Measurements from ENCODE around the gene NAPA. TPM values are rescaled to one million over a fixed set of nuclear protein-coding genes. Genes with fewer than 3 reads are reported as not detected.

The NAPA gene
- total RNA-seq, 1 experiment from 2014 or later = 95.9 TPM

DNA sequence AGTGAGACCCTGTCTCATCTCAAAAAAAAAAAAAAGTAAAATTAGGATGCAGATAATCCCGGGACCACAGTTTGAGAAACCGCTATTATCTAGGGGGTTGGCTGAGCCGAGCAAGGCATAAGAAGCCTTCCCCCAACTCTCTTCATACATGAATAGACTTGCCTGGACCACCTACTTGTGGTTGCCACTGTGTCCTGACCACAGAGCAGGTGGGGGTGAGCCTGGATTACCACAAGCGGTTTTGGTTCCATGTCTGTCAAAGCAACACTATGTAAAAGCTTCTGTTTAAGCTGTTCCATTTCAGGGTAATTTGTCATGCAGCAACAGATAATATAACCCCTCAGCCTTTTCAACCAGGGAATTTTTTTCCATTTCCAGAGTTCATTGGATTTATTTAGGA, 3.3 kb upstream of the NAPA start:
- H3K36me3 ChIP-seq (ENCODE audit: low read depth, low read length) = no peaks in the 10 kb centered on the region
- H3K27ac ChIP-seq (ENCODE audit: low read length) = no peak overlapping the region
- H3K4me2 ChIP-seq (ENCODE audit: low read length) = no peak overlapping the region
- H3K27me3 ChIP-seq (ENCODE audit: low read length) = no peaks in the 10 kb centered on the region
- no peak overlapping the region for H2AFZ ChIP-seq (ENCODE audit: low read length)
- no peak overlapping the region for H3K4me3 ChIP-seq (ENCODE audit: low read length)
- no peak for DNase-seq
- H3K9me2 ChIP-seq (replicated peaks; ENCODE audit: low read length) = no peaks in the 10 kb centered on the region
- no peaks in the 10 kb centered on the region for H3F3A ChIP-seq (ENCODE audit: low read length, unreplicated experiment)
- peaks cover 10% of the 10 kb centered on the region for H3K4me1 ChIP-seq (ENCODE audit: insufficient read depth, low read length)
- TF ChIP-seq EZH2 (IDR thresholded peaks at IDR 0.05; ENCODE audit: low read length, unreplicated experiment) (no peak), EZH2phosphoT487 (IDR thresholded peaks at IDR 0.05; ENCODE audit: borderline replicate concordance, low read length) (no peak)
- TF ChIP-seq, protein P1, sequence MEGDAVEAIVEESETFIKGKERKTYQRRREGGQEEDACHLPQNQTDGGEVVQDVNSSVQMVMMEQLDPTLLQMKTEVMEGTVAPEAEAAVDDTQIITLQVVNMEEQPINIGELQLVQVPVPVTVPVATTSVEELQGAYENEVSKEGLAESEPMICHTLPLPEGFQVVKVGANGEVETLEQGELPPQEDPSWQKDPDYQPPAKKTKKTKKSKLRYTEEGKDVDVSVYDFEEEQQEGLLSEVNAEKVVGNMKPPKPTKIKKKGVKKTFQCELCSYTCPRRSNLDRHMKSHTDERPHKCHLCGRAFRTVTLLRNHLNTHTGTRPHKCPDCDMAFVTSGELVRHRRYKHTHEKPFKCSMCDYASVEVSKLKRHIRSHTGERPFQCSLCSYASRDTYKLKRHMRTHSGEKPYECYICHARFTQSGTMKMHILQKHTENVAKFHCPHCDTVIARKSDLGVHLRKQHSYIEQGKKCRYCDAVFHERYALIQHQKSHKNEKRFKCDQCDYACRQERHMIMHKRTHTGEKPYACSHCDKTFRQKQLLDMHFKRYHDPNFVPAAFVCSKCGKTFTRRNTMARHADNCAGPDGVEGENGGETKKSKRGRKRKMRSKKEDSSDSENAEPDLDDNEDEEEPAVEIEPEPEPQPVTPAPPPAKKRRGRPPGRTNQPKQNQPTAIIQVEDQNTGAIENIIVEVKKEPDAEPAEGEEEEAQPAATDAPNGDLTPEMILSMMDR (conservative IDR thresholded peaks at IDR 0.05; ENCODE audit: low read depth, low read length) = no peak
- no peak for ATAC-seq
- no TSS peak for BruUV-seq (replicated peaks)
- H3K79me2 ChIP-seq (ENCODE audit: low read length) = peaks cover 17% of the 10 kb centered on the region
- no peak overlapping the region for H3K9ac ChIP-seq (ENCODE audit: low read length)
- no peaks in the 10 kb centered on the region for H3K9me3 ChIP-seq (ENCODE audit: low read length)
- POLR2A ChIA-PET (ENCODE audit: unreplicated experiment) = no interaction called here
- intact Hi-C loops (cut with micrococcal nuclease) = loop anchor here (5.0 to 10.0 kb wide), 3 partner anchors 44 to 177 kb away; no protein-coding TSS in a partner anchor
- no peaks in the 10 kb centered on the region for H4K20me1 ChIP-seq (ENCODE audit: low read length)
- CTCF ChIA-PET = no interaction called here

DNA sequence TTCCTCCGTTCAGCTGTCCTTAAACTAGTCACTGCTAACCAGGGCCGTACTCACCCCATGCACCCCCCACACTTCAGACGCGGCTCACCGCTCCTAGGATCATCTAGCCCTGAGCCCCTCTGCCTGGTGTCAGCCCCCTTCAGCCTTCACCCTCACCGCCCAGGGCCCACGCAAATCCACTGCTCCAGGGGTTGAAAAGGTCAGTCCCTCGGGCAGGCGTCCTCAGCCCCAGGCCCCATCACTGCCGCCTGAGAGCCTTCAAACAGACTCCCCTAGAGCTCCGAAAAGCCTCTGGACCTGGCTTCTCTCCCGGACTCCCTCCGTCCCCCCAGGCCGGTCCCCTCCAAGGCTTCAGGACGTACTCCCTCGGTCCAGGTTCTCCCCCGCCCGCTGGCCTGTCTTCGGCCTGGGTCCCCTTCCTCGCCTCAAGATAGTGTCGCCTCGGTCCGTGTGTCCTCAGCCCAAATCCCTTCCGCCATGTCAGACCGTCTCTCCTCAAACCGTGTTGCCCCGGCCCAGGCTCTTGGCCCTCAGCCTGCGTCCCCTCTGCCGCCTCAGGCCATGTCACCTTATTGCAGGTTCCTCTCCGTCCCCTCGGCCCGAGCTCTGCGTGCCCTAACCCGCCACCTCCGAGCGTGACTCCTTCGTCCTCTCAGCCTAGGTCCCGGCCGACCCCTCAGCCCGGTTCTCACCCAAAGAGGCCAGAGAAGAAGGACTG, 553 bp downstream of the NAPA start:
- BruUV-seq (replicated peaks) = TSS peak; percentile 90
- Histone ChIP-seq H3F3A (ENCODE audit: low read length, unreplicated experiment) (no peaks in the 10 kb centered on the region), H3K27ac (ENCODE audit: low read length) (peak overlapping the region; percentile 41), H3K9me3 (ENCODE audit: low read length) (no peaks in the 10 kb centered on the region), H3K79me2 (ENCODE audit: low read length) (peaks cover 55% of the 10 kb centered on the region), H3K9me2 (replicated peaks; ENCODE audit: low read length) (no peaks in the 10 kb centered on the region), H3K9ac (ENCODE audit: low read length) (peak overlapping the region; percentile 93), H4K20me1 (ENCODE audit: low read length) (peaks cover 18% of the 10 kb centered on the region; the same call in 1 of the 2 replicates), H3K27me3 (ENCODE audit: low read length) (no peaks in the 10 kb centered on the region), H3K36me3 (ENCODE audit: low read depth, low read length) (no peaks in the 10 kb centered on the region), H2AFZ (ENCODE audit: low read length) (peak overlapping the region; percentile 56; the same call in 1 of the 2 replicates), H3K4me3 (ENCODE audit: low read length) (peak overlapping the region; percentile 95), H3K4me2 (ENCODE audit: low read length) (peak overlapping the region; percentile 93), H3K4me1 (ENCODE audit: insufficient read depth, low read length) (peaks cover 35% of the 10 kb centered on the region)
- no peak for TF ChIP-seq EZH2phosphoT487 (IDR thresholded peaks at IDR 0.05; ENCODE audit: borderline replicate concordance, low read length)
- TF ChIP-seq, protein P1 (conservative IDR thresholded peaks at IDR 0.05; ENCODE audit: low read depth, low read length) = no peak
- TF ChIP-seq EZH2 (IDR thresholded peaks at IDR 0.05; ENCODE audit: low read length, unreplicated experiment) = no peak
- ATAC-seq (no peak), DNase-seq (no peak)
- ChIA-PET CTCF (no interaction called here), POLR2A (ENCODE audit: unreplicated experiment) (interaction anchor here (0.6 to 0.7 kb wide), 2 partner anchors 64 to 1890 kb away, joined by 4 to 53 read pairs; no protein-coding TSS in a partner anchor)
- intact Hi-C loops (cut with micrococcal nuclease) = loop anchor here (2.0 to 10.0 kb wide), 3 partner anchors 80 to 180 kb away; partner anchors contain the start of gene BICRA

DNA sequence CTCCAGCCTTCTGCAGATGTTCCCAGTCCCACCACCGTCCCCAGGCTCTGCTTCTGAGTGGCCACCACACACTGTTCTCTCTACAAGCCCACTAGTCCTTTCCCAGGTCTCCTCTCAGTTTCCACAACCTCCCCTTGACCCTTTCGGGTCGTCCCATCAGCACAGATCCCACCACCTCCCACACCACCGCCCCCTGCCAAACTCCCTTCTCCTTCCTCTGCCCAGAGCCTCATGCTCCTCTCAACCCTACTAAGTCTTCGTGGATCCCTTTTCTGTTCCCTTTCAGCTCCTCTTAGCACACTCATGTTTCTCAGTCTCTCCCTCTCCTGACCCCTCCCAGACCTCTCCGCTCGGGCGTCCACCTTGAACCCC, 1.9 kb downstream of the NAPA start:
- BruUV-seq (replicated peaks) = no TSS peak
- ATAC-seq (no peak), DNase-seq (no peak)
- intact Hi-C loops (cut with micrococcal nuclease) = loop anchor here (10.0 kb wide), 2 partner anchors 78 to 182 kb away; no protein-coding TSS in a partner anchor
- Histone ChIP-seq H3K79me2 (ENCODE audit: low read length) (peaks cover 68% of the 10 kb centered on the region), H3K4me2 (ENCODE audit: low read length) (peak overlapping the region; percentile 93), H4K20me1 (ENCODE audit: low read length) (peaks cover 19% of the 10 kb centered on the region; the same call in 1 of the 2 replicates), H3K9me2 (replicated peaks; ENCODE audit: low read length) (no peaks in the 10 kb centered on the region), H3K4me3 (ENCODE audit: low read length) (peak overlapping the region; percentile 95), H3K9ac (ENCODE audit: low read length) (peak overlapping the region; percentile 93), H3K36me3 (ENCODE audit: low read depth, low read length) (no peaks in the 10 kb centered on the region), H3K27ac (ENCODE audit: low read length) (no peak overlapping the region), H3K4me1 (ENCODE audit: insufficient read depth, low read length) (peaks cover 35% of the 10 kb centered on the region), H2AFZ (ENCODE audit: low read length) (no peak overlapping the region), H3K27me3 (ENCODE audit: low read length) (no peaks in the 10 kb centered on the region), H3F3A (ENCODE audit: low read length, unreplicated experiment) (no peaks in the 10 kb centered on the region), H3K9me3 (ENCODE audit: low read length) (no peaks in the 10 kb centered on the region)
- ChIA-PET CTCF (no interaction called here), POLR2A (ENCODE audit: unreplicated experiment) (no interaction called here)
- TF ChIP-seq, protein P1 (conservative IDR thresholded peaks at IDR 0.05; ENCODE audit: low read depth, low read length) = no peak

Data from PC-3 (cell line).